Suppressor macrophage treated with lipopolysaccharide for 1 hour (primary cell): ENCODE measurements around the gene FSTL4.
A peak's percentile ranks its signal among the peaks of the same experiment; 100 is the strongest.
"Not testable (repeated sequence)": the region's sequence is repeated elsewhere in the genome, so short reads cannot be mapped to it uniquely, and the experiment has no call there.

Experiments
- DNase-seq, 3 donors: peaks; one replicate each; pipeline ENCODE4 v3.0.0-alpha.2; 2020 to 2022

Gene FSTL4

GRCh38 chr5:133451926-133452325 is 160.4 kb downstream of the FSTL4 start:
- DNase-seq, result no peak

- DNase-seq, result no peak
Observed at GRCh38 chr5:133450286-133450685, 162.1 kb downstream of the FSTL4 start.

GRCh38 chr5:133449181-133449580 is 163.2 kb downstream of the FSTL4 start:
- no peak for DNase-seq

- DNase-seq, result no peak
Observed at GRCh38 chr5:133446440-133446839, 165.9 kb downstream of the FSTL4 start.

GRCh38 chr5:133445744-133446143 is 166.6 kb downstream of the FSTL4 start:
- DNase-seq, result no peak

- not testable (repeated sequence) for DNase-seq
Observed at GRCh38 chr5:133445204-133445603, 167.1 kb downstream of the FSTL4 start.

GRCh38 chr5:133444711-133445110 is 167.6 kb downstream of the FSTL4 start:
- no peak for DNase-seq

- DNase-seq, result no peak
Observed at GRCh38 chr5:133441166-133441815, 171.1 kb downstream of the FSTL4 start.

GRCh38 chr5:133440467-133441115 is 171.8 kb downstream of the FSTL4 start:
- no peak for DNase-seq

- no peak for DNase-seq
Observed at GRCh38 chr5:133439859-133440258, 172.5 kb downstream of the FSTL4 start.

GRCh38 chr5:133438487-133438886 is 173.9 kb downstream of the FSTL4 start:
- DNase-seq, result no peak

- no peak for DNase-seq
Observed at GRCh38 chr5:133434336-133434735, 178.0 kb downstream of the FSTL4 start.

- no peak for DNase-seq
Observed at GRCh38 chr5:133433641-133434040, 178.7 kb downstream of the FSTL4 start.

- no peak for DNase-seq
Observed at GRCh38 chr5:133432956-133433532, 179.3 kb downstream of the FSTL4 start.

- no peak for DNase-seq
Observed at GRCh38 chr5:133431326-133431865, 180.9 kb downstream of the FSTL4 start.

GRCh38 chr5:133430095-133430494 is 182.2 kb downstream of the FSTL4 start:
- DNase-seq, result no peak

GRCh38 chr5:133429046-133429445 is 183.3 kb downstream of the FSTL4 start:
- no peak for DNase-seq

- DNase-seq, result no peak
Observed at GRCh38 chr5:133428072-133428660, 184.2 kb downstream of the FSTL4 start.

- no peak for DNase-seq
Observed at GRCh38 chr5:133427121-133427777, 185.1 kb downstream of the FSTL4 start.

- DNase-seq, result no peak
Observed at GRCh38 chr5:133426264-133426663, 186.1 kb downstream of the FSTL4 start.

- DNase-seq, result no peak
Observed at GRCh38 chr5:133425764-133426163, 186.6 kb downstream of the FSTL4 start.

GRCh38 chr5:133425222-133425621 is 187.1 kb downstream of the FSTL4 start:
- no peak for DNase-seq

GRCh38 chr5:133423618-133424282 is 188.6 kb downstream of the FSTL4 start:
- peak; percentile 66 to 78 (median 77) for DNase-seq
